ENCODE measurements around the gene MYH11. TPM values are rescaled to one million over a fixed set of nuclear protein-coding genes. Genes with fewer than 3 reads are reported as not detected.

Gene MYH11
- total RNA-seq (2022) (0.19 TPM in 1 of 2 replicates, not detected in the other), Bru-seq, nascent RNA (percentile 2 among the genes with signal in this experiment), BruChase-seq, experiment 1, labeled RNA remaining after a 2-hour chase (percentile 4 among the genes with signal in this experiment), BruChase-seq, experiment 2, labeled RNA remaining after a 6-hour chase (percentile 3 among the genes with signal in this experiment)
- long read RNA-seq, partial matches to known transcripts, result 0 of 1 reads
- long read RNA-seq, other reads (novel, unspliced or antisense), result 1 of 1 reads

DNA sequence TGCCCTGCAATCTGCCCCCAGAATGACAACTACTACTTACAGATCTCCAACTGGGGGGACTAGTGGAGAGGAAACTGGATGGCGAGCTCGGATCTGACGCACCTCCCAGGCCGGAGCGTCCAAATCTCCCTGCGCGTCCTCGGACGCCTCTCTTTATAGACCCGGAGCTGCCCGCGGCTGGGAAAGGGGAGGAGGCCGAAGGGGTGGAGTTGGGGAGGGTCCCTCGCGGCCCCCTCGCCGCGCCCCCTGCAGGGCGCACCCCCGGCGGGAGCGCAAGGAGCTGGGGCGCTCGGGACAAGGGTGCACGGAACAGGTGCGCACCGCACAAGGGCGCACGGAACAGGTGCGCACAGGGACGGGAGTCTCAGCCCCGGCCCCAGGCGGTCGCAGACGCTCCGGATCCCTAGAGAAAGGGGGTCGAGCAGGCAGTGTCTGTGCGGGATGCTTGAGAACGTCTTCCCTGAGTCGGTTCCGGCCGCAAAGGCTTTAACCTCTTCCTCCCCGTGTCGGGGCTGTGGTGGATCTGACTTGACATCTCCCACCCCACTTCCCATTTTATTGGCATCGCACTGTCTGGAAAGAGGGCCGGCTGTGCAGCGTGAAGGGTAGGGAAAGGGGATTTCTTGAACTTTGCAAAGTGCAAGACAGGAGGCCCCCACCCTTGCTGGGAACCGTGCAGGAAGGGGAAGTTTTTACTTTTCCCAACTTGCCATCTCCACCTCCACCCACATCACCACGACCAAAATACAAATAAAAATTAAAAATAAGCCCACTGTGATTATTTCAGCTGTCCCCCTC, at the start of gene MYH11:
Gene MYH11, minus strand, starts transcription at position 128 of the 798 bp plus-strand sequence. CDS start 18,776 bp downstream, outside the sequence.
- Histone ChIP-seq H3K9me3 (no peaks in the 10 kb centered on the region), H3K36me3 (ENCODE audit: control insufficient read depth, insufficient read depth, low read length) (no peaks in the 10 kb centered on the region), H3K4me1 (no peaks in the 10 kb centered on the region), H3K4me3 (ENCODE audit: low read depth, low read length) (no peak within 1 kb of the TSS), H3K27me3 (replicated peaks; ENCODE audit: control insufficient read depth, insufficient read depth, low read length) (no peaks in the 10 kb centered on the region)
- Mint-ChIP-seq H3K27me3 (ENCODE audit: insufficient read depth, unreplicated experiment) (peaks cover 16% of the 10 kb centered on the region), H3K36me3 (ENCODE audit: insufficient read depth, unreplicated experiment) (no peaks in the 10 kb centered on the region), H3K9me3 (ENCODE audit: unreplicated experiment) (no peaks in the 10 kb centered on the region), H3K27ac (ENCODE audit: unreplicated experiment) (no peak within 1 kb of the TSS), H3K4me1 (ENCODE audit: low read depth, unreplicated experiment) (peaks cover 9% of the 10 kb centered on the region), H3K4me3 (ENCODE audit: unreplicated experiment) (peak within 1 kb of the TSS; percentile 67)
- intact Hi-C loops (cut with micrococcal nuclease; ENCODE audit: unreplicated experiment), result no loop called here
- ChIA-PET POLR2A (no interaction called here), CTCF (no interaction called here)
- DNase-seq, result peak in 1 of 2 experiments; percentile 7
- BruUV-seq (replicated peaks), result no TSS peak
- TF ChIP-seq, protein P1, sequence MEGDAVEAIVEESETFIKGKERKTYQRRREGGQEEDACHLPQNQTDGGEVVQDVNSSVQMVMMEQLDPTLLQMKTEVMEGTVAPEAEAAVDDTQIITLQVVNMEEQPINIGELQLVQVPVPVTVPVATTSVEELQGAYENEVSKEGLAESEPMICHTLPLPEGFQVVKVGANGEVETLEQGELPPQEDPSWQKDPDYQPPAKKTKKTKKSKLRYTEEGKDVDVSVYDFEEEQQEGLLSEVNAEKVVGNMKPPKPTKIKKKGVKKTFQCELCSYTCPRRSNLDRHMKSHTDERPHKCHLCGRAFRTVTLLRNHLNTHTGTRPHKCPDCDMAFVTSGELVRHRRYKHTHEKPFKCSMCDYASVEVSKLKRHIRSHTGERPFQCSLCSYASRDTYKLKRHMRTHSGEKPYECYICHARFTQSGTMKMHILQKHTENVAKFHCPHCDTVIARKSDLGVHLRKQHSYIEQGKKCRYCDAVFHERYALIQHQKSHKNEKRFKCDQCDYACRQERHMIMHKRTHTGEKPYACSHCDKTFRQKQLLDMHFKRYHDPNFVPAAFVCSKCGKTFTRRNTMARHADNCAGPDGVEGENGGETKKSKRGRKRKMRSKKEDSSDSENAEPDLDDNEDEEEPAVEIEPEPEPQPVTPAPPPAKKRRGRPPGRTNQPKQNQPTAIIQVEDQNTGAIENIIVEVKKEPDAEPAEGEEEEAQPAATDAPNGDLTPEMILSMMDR (IDR thresholded peaks at IDR 0.05; ENCODE audit: insufficient read depth in 1 of 2, low read depth in 1 of 2, low read length in 1 of 2, severe bottlenecking in 1 of 2, unreplicated experiment in 1 of 2), result no peak

DNA sequence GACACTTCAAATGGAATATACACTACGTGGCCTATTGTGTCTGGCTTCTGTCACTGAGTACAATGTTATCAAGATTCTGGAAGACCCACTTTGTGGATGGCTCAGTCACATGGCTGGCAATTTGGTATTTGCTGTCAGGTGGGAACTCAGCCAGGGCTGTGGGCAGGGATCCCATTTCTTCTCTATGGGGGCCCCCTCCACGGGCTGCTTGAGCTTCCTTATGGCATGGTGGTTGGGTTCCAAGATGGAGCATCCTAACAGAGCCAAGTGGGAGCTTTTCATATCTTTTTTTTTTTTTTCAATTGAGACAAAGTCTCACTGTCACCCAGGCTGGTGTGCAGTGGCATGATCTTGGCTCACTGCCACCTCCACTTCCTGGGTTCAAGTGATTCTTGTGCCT, 49.6 kb upstream of the MYH11 start:
- Histone ChIP-seq H3K36me3 (ENCODE audit: control insufficient read depth, insufficient read depth, low read length) (no peaks in the 10 kb centered on the region), H3K4me1 (no peaks in the 10 kb centered on the region), H3K4me3 (ENCODE audit: low read depth, low read length) (no peak overlapping the region), H3K27me3 (replicated peaks; ENCODE audit: control insufficient read depth, insufficient read depth, low read length) (no peaks in the 10 kb centered on the region), H3K9me3 (no peaks in the 10 kb centered on the region)
- no TSS peak for BruUV-seq (replicated peaks)
- no peak for DNase-seq
- intact Hi-C loops (cut with micrococcal nuclease; ENCODE audit: unreplicated experiment), result no loop called here
- TF ChIP-seq, protein P1 (IDR thresholded peaks at IDR 0.05; ENCODE audit: insufficient read depth in 1 of 2, low read depth in 1 of 2, low read length in 1 of 2, severe bottlenecking in 1 of 2, unreplicated experiment in 1 of 2), result no peak
- Mint-ChIP-seq H3K9me3 (ENCODE audit: unreplicated experiment) (peaks cover 19% of the 10 kb centered on the region), H3K27ac (ENCODE audit: unreplicated experiment) (no peak overlapping the region), H3K4me1 (ENCODE audit: low read depth, unreplicated experiment) (no peaks in the 10 kb centered on the region), H3K27me3 (ENCODE audit: insufficient read depth, unreplicated experiment) (no peaks in the 10 kb centered on the region), H3K36me3 (ENCODE audit: insufficient read depth, unreplicated experiment) (no peaks in the 10 kb centered on the region), H3K4me3 (ENCODE audit: unreplicated experiment) (no peak overlapping the region)
- ChIA-PET CTCF (no interaction called here), POLR2A (no interaction called here)

DNA sequence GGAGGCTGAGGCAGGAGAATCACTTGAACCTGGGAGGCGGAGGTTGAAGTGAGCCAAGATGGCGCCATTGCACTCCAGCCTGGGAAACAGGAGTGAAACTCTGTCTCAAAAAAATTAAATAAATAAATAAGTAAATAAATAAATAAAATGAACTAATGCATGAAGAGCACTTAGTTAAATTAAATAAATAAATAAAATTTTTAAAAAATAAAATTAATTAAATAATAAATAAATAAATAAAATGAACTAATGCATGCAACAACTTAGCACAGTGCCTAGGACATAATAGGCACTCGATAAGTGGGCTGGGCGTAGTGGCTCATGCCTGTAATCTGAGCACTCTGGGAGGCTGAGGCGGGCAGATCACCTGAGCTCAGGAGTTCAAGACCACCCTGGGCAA, 47.1 kb upstream of the MYH11 start:
- Mint-ChIP-seq H3K9me3 (ENCODE audit: unreplicated experiment) (peaks cover 19% of the 10 kb centered on the region), H3K36me3 (ENCODE audit: insufficient read depth, unreplicated experiment) (no peaks in the 10 kb centered on the region), H3K27me3 (ENCODE audit: insufficient read depth, unreplicated experiment) (no peaks in the 10 kb centered on the region), H3K4me3 (ENCODE audit: unreplicated experiment) (no peak overlapping the region), H3K4me1 (ENCODE audit: low read depth, unreplicated experiment) (no peaks in the 10 kb centered on the region), H3K27ac (ENCODE audit: unreplicated experiment) (no peak overlapping the region)
- DNase-seq, result no peak
- TF ChIP-seq, protein P1 (IDR thresholded peaks at IDR 0.05; ENCODE audit: insufficient read depth in 1 of 2, low read depth in 1 of 2, low read length in 1 of 2, severe bottlenecking in 1 of 2, unreplicated experiment in 1 of 2), result no peak
- BruUV-seq (replicated peaks), result no TSS peak
- Histone ChIP-seq H3K4me1 (peaks cover 9% of the 10 kb centered on the region), H3K36me3 (ENCODE audit: control insufficient read depth, insufficient read depth, low read length) (no peaks in the 10 kb centered on the region), H3K9me3 (no peaks in the 10 kb centered on the region), H3K4me3 (ENCODE audit: low read depth, low read length) (no peak overlapping the region), H3K27me3 (replicated peaks; ENCODE audit: control insufficient read depth, insufficient read depth, low read length) (no peaks in the 10 kb centered on the region)
- POLR2A ChIA-PET, result no interaction called here
- CTCF ChIA-PET, result no interaction called here
- intact Hi-C loops (cut with micrococcal nuclease; ENCODE audit: unreplicated experiment), result no loop called here

Data from Caco-2 (cell line).